Daoy (cell line): ENCODE results near the gene BNIP1. TPM values are rescaled to one million over a fixed set of nuclear protein-coding genes. Genes with fewer than 3 reads are reported as not detected.

ENCODE experiments used
- DNase-seq: peaks from one replicate; pipeline ENCODE4 v3.0.0-alpha.2; 2015; ENCODE audit warnings: low read depth
- total RNA-seq: library from RNA; depleted of rRNA; stranded (reverse); fragments of >200 nt; shearing (Covaris generic); gene quantifications from 2 replicates; pipeline ENCODE4 v1.2.3, GENCODE V29; 2014; rRNA removed

Gene BNIP1
- total RNA-seq, 1 experiment from 2014 or later = 35.5 TPM

DNA sequence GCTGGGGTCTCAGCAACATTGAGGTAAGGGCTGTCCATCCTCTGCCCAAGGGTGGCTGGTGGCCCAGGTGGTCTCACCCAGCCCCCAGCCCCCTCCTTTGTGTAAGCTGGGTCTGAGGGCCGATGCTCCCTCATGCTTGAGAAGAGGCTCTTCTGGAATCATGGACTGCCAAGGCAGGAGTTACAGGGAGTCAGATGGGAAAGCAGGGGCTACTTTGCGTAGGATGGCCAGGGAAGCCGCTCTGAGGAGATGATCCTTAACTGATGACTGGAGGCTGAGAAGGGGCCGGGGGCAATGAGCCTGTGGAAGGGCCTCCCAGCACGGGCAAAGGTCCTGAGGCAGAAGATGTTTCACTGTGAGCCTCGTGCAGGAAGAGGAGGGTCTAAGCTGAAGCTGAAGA, 67.0 kb downstream of the BNIP1 start:
- no peak for DNase-seq

DNA sequence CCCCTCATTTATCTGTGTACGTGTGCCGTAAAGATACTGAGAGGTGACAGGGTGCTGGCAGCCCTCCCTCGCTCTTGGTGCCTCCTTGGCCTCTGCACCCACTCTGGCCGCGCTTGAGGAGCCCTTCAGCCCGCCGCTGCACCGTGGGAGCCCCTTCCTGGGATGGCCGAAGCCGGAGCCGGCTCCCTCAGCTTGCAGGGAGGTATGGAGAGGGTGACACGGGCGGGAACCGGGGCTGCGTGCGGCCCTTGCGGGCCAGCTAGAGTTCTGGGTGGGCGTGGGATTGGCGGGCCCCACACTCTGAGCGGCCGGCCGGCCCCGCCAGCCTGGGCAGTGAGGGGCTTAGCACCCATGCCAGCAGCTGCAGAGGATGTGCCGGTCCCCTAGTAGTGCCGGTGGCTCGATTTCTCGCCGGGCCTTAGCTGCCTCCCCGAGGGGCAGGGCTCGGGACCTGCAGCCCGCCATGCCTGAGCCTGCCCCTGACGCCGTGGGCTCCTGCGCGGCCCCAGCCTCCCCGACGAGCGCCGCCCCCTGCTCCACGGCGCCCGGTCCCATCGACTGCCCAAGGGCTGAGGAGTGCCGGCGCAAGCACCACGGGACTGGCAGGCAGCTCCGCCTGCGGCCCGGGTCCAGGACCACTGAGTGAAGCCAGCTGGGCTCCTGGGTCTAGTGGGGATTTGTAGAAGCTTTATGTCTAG, 69.1 kb downstream of the BNIP1 start:
- DNase-seq = no peak

Other genes with a start within 250 kb of the BNIP1 start
- 103 and 113 TPM in 2 replicates for gene RPL26L1, start 185.1 kb upstream of the BNIP1 start, total RNA-seq
- gene ATP6V0E1, start 160.8 kb upstream of the BNIP1 start, total RNA-seq = 166 and 186 TPM in 2 replicates
- gene CREBRF, start 88.2 kb upstream of the BNIP1 start, total RNA-seq = 3.1 and 3.4 TPM in 2 replicates
- gene NKX2-5, start 90.7 kb downstream of the BNIP1 start, total RNA-seq = 20.6 and 26.3 TPM in 2 replicates
- 144 and 149 TPM in 2 replicates for gene STC2, start 183.9 kb downstream of the BNIP1 start, total RNA-seq